ENCODE measurements around the gene PCBP3.
"Not testable (repeated sequence)": the region's sequence is repeated elsewhere in the genome, so short reads cannot be mapped to it uniquely, and the experiment has no call there.

The PCBP3 gene

DNA sequence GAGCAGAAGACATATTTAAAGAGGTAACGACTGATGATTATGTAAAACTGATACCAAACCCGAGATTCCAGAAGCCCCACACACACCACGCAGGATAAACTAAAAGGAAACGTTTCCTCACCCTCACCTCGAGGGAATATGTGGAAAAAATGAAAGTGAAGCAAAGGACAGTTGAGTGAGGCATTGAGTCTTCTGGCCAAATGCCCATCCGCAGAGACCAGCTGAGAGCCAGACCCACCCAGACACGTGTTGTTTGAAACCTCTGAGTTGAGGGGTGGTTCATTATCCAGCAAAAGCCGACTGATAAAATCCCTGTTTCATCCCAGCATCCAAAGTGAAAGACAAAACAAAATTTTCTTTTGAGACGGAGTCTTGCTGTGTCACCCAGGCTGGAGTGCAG is 29.6 kb upstream of the PCBP3 start:
- no peak for DNase-seq

DNA sequence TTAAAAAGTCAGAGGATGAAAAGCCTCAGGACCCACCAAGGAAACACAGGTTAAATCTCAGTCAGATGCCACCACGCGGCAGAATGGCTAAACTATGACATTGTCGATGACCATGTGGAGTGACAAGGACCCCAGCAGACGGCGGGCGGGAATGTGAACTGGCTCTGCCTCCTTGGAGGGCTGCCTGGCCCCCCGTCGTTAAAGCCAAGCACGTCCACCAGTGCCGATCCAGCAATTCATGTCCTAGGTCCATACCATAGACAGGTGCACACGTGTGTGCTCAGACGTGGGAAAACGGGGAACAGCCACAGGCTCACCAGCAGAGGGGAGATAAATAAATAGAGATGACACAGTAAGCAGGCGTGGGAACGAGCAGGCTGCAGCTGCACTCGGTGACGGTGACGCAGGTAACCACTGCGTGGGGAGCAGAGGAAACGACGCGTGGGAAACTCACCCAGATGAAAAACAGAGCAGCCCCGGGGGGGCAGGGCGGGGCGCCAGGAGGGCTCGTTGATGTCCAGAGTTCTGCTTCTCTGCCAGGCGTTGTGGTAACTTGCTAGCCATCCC is 28.3 kb upstream of the PCBP3 start:
- DNase-seq, result peak in 1 of 14 donors; percentile 29

DNA sequence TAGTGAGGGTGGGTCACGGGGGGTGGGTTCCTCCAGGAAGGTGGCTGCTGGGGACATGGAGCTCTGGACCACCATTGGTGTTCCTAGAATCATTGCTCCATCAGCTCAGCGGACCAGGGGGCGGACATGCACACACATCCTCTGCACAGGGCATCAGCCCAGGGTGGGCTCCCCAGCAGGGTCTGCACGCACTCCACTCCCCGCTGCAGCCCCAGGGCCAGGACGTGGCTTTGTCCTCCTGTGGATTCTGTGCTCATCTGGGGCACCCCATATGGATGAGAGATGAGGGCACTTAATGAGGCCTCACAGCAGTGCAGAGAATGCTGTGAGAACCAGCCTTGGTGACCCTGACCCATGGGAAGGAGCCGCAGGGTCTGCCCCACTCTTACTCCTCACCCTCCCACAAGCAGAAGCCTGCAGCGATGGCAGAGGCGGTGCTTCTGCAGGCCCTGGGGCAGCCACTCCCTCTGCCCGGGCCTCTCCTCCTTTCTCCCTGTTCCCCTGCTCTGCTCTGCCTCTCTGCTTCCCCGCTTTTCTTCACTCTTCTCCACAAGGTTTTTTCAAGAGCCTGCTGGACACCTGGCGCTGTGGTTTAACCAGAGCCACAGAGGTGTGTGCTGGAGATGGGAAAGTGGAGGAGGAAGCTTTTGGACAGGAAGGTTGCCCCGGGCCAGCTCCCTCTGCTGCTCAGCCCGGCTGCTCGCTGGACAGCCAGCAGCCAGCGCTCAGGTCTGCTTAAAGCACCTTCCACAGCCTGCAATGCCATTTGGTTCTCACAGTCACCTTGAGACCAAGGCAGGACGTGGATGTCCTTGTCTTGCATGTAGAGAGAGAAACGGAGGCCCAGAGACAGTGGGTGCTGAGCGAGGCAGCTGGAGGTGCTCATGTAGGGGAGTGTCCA is 26.3 kb upstream of the PCBP3 start:
- DNase-seq, result no peak

DNA sequence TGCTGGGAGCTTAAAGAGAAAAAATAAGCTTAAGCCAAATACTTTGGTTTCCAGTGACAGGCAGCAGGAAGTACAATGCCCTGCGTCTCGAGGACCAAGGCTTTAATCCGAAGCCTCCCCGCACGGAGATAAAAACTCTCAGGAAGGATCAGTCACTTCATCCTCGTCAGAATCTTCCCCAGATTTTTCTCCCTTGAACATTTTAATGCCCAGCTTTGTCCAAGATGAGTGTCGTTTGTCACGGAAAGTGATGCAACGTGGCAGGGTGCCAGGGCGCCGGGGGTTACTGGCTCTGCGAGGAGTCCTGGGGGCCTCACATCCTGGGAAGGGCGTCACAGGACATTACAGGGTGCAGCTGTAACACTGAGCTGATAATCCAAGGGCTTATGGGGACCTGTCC is 25.2 kb upstream of the PCBP3 start:
- DNase-seq, result no peak

DNA sequence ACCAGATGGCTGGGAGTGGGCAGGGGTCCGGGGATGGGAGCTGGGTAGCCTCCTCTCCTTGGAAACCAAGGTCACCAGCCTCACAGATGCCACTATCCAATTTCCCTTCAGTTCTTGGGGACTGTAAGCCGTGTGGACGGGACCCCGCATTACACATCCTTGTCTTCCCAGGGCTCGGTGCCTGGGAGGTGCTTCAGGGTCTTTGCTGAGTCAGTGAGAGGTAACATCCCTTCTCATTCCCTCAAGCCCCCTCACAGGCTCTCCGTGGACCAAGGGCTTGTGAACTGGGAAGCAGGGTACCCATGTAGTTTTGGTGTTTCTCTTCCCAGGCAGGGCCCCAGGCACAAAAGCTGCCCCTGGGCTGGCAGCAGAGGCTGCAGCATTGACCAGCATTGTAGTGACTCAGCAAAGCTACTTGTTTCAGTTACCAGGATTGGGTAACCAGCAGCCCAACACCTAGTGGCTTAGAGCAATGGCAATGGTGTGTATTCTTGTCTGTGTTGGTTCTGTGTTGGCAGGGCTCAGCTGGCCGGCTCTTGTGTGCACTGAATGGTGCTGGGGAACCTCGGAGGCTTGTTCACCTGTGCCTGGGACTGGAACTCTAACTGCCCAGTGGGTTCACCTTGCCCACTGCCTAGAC is 24.6 kb upstream of the PCBP3 start:
- DNase-seq, result no peak

DNA sequence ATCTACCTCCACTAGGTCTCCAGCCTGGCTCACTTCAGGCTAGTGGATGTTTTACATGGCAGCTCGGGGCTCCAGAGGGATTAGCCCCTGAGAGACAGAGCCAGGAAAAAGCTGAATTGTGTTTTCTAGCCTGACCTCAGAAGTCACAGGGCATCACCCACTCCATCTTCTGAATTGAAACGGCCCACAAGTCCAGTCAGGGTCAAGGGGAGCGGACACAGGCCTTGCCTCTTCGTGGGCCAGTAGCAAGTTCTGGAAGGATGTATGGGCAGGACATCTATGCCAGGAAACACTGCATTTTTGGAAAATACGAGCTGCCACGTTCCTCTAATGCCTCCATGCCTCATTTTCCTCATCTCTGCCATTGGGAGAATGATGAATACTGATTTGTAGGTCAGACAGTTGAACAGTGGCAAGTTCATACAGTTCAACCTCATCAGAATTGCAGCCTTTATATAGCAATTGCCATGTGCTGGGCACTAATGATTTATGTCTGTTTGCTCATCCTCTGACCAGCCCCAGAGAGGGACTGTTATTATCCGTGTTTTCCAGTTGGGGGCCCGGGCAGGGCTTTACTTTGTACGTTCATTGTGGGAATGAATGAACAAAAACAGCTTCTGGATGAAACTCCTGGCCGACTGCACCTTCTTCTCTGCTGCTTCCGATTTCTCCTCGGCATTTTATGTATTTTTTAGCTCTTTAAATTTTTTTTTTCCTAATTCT is 23.2 kb upstream of the PCBP3 start:
- DNase-seq, result no peak

DNA sequence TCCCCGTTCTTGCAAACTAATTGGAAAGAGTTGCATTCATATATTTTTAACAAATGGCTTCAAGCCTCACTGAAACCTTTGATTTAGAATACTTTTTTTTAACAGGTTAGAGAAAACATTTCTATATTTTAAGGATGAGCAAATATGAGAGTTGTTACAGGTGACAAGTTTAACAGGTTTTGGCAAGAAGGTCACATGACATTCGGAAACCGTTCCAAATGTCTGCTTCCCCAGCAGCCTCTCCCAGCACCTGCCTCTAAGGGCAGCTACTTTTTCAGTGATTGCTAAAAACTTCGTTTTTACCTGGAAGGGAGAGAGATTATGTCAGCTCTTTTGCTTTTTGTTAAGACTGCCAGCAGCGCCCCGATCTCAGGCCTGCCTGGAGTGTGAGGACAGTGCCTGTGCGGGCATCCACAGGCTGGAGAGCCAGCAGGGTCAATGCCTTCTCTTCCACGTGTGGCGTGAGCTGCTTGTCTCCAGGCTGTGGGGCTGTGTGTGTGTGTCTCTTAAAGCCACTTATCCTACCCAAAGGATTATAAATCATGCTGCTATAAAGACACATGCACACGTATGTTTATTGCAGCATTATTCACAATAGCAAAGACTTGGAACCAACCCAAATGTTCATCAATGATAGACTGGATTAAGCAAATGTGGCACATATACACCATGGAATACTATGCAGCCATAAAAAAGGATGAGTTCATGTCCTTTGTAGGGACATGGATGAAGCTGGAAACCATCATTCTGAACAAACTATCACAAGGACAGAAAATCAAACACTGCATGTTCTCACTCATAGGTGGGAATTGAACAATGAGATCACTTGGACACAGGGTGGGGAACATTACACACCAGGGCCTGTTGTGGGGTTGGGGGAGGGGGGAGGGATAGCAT is 21.8 kb upstream of the PCBP3 start:
- not testable (repeated sequence) for DNase-seq

DNA sequence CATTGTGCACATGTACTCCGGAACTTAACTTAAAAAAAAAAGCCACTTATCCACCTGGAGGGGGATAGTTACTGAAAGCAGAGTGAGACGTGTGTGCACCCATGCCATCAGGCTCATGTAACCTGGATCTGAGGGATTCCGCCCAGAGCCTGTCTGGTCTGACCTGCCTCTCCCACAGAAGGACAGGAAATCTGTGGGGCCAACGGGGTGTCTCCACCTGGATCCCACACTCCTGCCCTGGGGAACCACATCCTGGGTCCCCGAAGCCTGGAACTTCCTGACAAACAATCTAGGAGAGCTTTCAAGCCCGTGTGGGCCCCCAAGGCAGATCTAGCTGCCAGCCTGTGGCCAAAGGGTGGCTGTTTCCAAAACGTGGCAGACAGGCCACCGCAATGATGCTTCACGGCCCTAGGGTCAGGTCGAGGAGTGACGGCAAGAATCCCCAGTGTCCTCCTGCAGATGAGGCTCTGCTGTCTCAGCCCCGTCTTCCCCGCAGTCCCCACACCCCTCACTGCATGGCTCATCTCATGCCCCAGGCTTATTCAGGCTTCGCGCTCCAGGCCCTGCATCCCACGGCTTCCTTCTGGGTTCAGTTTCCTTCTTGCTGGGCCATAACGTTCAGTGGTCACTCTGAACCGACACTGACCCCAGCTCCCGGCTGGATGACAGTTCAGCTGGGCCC is 21.0 kb upstream of the PCBP3 start:
- no peak for DNase-seq

DNA sequence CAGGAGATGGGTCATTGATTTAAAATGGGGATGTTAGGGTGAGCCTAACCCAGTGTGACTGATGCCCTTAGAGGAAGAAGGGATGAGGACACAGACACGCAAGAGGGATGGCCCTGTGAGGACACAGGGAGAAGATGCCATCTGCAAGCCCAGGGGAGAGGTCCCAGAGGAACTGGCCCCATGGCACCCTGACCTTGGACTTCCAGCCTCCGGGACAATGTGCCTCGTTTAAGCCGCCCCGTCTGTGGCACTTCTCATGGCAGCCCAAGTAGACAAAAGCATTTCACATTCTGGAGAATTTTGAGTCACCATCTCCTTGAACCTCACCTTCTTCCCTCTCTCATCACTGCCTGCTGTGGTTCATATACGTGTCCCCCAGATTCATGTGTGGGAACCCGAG is 20.1 kb upstream of the PCBP3 start:
- no peak for DNase-seq

DNA sequence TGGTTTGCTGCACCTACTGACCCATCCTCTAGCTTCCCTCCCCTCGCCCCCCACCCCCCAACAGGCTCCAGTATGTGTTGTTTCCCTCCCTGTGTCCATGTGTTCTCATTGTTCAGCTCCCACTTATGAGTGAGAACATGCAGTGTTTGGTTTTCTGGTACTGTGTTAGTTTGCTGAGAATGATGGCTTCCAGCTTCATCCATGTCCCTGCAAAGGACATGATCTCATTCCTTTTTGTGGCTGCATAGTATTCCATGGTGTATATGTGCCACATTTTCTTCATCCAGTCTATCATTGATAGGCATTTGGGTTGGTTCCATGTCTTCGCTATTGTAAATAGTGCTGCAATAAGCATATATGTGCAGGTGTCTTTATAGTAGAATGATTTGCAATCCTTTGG is 17.4 kb upstream of the PCBP3 start:
- DNase-seq, result not testable (repeated sequence)

DNA sequence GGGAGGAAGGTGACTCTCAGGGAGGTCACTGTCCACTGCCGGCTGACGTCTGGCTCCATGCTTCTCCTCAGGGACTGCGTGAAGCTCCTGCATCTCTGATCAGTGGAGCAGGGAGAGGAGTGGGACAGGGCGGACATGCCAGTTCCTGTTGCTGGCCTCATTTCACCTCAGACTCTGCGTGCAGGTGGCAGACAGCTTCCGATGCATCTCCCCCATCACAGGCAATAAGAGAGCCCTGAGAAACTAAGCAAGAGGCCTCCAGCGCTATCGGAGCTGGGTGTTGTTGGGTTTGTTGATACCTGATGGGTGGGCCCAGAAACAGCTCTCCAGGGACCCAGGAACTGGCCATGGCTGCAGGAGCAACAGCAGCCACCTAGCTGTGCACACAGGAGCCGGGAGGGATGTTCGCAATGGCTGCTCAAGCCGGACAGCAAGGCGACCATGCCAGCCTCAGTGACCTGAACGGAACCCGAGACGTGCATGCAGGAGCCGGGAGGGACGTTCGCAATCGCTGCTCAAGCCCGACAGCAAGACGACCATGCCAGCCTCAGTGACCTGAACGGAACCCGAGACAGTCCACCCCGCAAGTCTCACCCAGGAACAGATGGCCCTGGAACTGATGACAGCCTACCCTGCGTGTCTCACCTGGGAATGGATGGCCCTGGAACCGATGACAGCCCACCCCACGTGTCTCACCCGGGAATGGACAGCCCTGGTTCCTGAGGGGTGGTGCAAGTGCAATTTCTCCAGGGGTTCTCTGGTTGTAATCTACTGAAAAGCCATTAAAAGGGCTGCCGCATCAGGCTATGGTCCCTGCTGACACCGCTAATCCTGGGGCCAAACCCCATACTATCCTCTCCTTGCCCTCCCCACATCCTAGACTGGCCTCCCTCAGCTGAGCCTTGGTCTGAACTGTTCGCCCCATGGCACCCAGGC is 14.2 kb upstream of the PCBP3 start:
- no peak for DNase-seq

DNA sequence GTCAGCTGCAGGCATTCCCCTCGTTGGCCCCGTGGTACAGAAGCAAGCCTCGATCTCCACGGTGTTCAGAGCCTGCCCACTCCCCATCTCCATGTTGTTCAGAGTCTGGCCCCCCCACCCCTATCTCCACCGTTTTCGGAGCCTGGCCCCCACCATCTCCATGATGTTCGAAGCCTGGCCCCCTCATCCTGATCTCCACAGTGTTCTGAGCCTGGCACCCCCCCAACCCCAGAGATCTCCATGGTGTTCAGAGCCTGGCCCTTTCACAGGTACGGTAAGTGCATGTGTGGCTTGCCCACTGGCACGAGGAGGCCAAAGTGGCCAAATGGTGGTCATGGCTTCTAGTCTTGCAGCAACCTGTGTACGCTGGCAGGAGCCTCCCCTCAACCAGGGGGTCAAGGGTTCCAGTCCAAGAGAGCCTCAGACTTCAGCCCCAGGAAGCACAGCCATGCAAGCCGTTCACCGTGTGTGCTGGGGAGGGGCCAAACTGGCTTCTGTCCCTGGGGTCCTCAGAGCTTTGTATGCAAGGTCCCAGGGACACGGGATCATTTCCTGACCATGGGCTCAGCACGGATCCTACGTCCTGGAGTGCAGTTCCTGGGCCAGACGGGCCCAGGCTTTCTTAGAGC is 13.3 kb upstream of the PCBP3 start:
- DNase-seq, result no peak

DNA sequence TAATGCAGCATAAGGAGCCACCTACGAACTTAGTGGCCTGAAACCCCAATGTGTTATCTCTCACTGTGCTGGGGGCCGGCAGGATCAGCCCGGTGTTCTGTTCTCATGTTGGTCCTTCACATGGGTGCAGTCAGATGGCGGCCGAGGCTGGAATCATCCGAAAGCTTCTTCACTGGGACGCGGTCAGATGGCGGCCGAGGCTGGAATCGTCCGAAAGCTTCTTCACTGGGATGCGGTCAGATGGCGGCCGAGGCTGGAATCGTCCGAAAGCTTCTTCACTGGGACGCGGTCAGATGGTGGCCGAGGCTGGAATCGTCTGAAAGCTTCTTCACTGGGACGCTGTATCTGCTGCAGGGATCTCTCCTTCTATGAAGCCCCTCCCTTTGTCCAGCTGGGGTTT is 12.6 kb upstream of the PCBP3 start:
- no peak for DNase-seq

DNA sequence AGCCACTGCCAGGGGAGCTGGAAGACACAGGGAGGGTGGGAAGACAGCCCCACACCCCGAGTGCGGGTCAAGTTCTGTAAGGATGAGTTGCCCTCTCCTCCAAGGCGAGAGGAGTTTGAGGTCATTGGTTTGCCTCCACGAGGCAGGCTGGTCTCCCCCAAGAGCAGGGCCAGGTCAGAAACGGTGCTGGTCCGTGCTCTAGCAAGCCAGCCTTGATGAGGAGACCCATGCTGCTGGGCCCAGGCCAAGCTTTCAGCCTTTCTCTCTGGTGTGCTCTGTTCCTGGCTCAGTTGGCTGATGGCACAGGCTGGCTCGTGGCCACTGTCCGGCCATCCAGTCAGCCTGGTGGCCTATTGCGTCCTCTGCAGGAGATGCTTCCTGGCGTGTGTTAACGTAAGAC is 12.0 kb upstream of the PCBP3 start:
- DNase-seq, result peak in 1 of 14 donors; percentile 29

DNA sequence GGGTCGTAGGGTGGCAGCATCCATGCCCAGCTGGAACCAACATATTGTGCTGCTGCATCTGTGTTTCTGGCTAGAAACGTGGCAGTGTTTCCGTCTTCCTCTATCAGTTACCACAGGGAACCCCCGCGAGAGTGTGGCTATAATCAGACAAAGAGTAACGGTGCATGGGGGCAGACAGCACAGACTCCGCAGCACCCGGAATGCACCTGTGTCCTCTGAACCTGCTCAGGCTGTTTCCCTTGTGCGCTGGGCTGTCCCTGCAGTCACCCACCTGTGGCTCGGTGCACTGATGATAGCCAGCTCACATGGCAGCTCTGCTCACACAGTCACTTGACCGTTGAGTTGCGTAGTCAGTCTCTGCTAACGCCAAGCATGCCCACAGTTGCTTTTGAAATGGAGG is 11.4 kb upstream of the PCBP3 start:
- no peak for DNase-seq

DNA sequence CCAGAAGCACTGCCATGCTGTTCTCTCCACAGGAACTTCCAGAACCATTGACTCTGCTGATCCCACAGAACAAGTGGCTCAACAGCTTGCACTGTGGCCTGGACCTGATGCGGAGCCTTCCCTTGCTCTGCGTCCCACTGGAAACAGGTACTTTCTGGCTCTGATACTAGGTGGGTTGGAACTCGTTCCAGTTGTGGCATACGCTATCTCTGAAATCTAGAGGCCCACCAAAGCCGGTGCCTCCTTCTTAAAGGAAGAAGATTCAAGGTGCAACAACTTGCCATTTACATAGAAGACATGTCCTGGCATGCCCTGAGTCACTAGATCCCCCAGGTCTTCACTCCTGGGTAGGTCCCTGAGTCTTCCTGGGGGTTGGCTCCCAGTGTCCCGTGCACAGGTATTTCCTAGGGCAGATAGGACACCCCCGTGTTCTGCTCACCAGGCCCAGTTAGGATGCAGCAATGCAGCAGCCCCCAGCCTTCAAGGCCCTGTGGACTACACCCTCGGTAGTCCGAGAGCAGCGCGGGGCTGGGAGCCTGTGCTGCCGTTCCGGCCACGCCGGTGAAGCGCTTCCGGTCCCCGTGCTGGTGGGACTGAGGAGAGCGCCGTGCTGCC is 10.8 kb upstream of the PCBP3 start:
- no peak for DNase-seq

DNA sequence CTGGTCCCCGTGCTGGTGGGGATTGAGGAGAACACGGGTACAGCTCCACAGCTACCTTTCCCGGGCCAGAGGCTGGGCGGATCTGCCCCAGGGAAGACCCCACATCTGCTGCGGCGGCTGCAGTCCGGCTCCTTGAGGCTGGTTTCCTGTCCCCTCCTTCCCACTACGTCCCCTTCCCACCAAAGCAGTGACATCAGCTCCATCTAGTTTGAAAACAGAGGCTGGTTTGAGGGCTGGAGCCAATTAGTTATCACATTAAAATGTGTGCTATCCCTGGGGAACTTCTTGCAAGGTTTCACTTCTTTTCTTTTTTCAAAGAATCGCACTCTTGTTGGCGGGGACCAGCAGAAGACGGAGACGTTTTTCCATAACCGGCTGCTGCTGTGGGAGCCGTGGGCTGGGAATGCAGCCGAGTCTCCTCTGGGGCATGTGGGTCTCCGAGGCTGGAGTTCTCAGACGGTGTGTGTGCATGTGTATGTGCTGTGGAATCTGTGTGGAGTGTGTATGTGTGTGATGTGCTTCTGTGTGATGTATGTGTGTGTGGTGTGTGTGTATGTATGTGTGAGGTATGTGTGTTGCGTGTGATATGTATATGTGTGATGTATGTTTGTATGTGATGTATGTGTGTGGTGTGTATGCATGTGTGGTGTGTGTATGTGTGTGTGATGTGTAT is 8.9 kb upstream of the PCBP3 start:
- DNase-seq, result no peak

DNA sequence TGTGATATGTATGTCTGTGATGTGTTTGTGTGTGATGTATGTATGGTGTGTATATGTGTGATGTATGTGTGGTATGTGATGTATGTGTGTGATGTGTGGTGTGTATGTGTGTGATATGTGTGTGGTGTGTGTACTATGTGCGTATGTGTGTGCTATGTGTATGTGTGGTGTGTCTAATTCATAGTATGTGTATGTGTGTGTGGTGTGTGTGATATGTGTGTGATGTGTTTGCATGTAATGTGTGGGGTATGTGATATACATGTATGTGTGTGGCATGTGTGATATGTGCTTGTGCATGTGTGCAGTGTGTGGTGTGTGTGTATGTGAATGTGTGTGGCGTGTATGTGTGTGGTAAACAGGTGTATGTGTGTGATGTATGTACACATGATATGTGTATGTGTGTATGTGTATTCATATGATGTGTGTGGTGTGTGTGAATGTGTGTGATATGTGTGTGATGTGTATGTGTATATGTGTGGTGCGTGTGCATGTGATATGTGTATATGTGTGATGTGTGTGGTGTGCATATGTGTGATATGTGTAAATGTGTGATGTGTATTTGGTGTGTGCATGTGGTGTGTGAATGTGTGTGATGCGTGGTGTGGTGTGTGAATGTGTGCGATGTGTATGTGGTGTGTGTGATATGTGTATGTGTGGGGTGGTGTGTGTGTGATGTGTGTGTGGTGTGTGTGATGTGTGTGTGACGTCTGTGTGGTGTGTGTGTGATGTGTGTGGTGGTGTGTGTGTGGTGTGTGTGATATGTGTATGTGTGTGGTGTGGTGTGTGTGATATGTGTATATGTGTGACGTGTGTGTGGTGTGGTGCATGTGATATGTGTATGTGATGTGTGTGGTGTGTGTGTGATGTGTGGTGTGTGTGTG is 8.0 kb upstream of the PCBP3 start:
- no peak for DNase-seq

All from C1 segment of cervical spinal cord (tissue), 14 donors.